DMS79 treated with DMSO at 0.1 percent for 48 hours (cell line): Measurements from ENCODE around the gene LRRC8A.

Experiments used
- DNase-seq: peaks from one replicate; lab custom pipeline; 2025; lab: John Stamatoyannopoulos, UW

The LRRC8A gene

DNA sequence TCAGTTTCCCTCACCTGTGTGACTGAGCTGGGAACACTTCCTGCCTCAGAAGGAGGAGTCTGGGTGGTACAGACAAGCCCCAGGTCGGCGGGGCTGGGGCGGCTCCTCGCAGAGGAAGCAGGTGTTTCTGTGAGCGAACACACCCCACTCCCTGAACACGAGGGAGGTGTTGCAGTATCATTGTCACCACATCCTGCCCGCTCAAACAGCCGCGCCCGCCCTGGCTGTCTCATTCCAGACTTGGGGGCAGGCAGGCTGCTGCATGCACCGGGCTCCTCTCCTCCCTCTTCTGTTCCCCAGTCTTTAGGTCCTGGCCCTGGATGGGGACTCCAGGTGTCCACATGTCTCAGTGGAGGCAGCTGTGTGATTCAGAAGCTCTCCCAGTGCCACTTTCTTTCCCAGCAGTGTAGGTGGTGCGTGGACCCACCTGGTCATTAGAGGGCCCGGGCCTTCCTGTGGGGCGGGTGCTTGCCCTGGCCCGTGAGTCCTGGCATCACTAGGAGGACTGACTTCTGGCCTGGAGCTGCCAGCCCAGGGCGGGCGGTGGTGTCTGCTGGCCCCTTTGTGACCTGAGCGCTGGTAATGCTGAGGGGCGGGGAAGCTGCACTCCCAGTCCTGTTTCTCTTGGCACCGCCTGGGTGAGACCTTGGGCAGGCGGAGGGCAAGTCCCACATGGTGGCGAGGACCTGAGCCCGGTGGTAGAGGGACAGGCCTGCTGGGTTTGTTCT, 20.6 kb downstream of the LRRC8A start:
- no peak for DNase-seq

GRCh38 chr9:128903079-128903461, 21.1 kb downstream of the LRRC8A start:
- DNase-seq = no peak

- DNase-seq = no peak
Observed at GRCh38 chr9:128903871-128904620, 22.1 kb downstream of the LRRC8A start.

DNA sequence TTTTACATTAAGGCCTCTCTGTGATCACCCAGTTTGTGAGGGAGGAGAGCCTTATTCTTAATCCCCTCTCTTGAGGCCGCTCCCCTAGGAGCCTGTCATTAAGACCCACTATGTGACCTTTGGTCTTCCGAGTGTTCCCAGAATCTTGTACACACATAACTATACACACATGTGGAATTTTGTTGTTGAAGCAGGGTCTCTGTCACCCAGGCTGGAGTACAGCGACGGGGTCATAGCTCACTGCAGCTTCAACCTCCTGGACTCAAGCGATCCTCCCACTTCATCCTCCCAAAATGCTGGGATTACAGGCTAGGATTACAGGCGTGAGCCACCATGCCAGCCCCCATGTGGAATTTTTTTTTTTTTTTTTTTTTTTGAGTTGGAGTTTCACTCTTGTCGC, 24.0 kb downstream of the LRRC8A start:
- DNase-seq = no peak

GRCh38 chr9:128906741-128907140, 24.8 kb downstream of the LRRC8A start:
- no peak for DNase-seq

DNA sequence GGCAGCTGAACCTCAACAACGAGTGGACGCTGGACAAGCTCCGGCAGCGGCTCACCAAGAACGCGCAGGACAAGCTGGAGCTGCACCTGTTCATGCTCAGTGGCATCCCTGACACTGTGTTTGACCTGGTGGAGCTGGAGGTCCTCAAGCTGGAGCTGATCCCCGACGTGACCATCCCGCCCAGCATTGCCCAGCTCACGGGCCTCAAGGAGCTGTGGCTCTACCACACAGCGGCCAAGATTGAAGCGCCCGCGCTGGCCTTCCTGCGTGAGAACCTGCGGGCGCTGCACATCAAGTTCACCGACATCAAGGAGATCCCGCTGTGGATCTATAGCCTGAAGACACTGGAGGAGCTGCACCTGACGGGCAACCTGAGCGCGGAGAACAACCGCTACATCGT, 26.4 kb downstream of the LRRC8A start:
- no peak for DNase-seq

DNA sequence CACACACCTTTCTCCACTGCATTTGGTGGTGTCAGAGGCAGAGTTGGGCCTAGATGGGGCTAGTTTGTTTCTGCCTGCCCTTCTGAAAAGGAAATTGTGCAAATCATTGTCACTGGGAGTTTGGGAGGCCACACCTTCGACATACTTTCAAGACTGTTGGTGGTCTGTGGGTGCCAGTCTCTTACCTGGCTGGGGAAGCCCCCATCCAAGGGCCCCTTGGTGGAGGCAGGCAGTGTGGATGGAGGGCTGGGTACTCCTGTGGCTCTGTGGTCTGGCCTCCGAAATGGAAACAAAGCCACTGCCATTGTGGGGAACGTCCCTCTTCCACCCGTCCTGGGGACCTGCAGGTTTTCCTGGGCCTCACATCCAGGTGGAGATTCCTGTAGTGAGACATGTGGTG, 27.9 kb downstream of the LRRC8A start:
- no peak for DNase-seq

GRCh38 chr9:128910906-128911305, 29.0 kb downstream of the LRRC8A start:
- DNase-seq = no peak

- no peak for DNase-seq
Observed at GRCh38 chr9:128911529-128912035, 29.6 kb downstream of the LRRC8A start.

- DNase-seq = no peak
Observed at GRCh38 chr9:128912270-128912853, 30.4 kb downstream of the LRRC8A start.

DNA sequence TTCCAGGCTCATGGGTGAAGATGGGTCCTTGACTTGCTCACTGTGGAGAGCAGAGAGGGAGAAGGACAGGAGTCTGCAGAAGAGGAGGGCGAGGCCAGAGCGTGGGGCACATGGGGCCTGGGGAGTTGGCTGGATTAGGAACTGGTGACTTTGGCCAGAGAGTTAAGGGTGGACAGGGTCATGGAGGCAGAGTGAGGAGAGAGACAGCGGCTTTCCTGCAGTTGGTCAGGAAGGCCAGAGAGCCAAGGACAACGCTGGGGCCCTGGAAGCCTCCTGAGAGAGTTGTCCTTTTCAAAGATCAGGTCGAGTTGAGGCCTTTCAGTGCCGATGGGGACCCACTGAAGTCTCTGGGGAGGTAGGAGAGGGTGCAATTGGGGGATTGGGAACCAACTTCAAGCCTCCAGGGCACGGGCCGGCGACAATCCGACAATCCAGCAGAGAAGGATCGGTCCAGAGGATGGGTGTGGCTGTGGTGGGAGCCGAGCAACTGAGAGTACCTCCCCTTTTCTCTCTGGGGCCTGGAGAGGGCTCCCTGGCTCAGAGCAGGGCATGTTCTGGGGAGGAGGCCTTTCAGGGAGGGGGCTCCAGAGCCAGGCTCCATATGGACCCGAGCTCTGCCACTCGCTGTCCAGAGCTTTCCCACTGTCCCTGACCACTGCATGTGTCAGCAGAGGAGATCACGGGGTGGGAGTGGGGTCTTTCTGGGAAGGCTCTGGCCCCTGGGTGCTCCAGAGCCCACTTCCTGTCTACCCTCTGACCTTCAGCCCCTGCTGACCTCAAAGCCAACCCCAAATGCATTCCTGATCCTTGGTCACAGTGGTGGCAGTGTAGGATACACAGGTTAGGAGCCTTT, 31.3 kb downstream of the LRRC8A start:
- DNase-seq = no peak

GRCh38 chr9:128913995-128914772, 32.3 kb downstream of the LRRC8A start:
- DNase-seq = no peak

GRCh38 chr9:128916204-128916603, 34.3 kb downstream of the LRRC8A start:
- no peak for DNase-seq

- no peak for DNase-seq
Observed at GRCh38 chr9:128916745-128917144, 34.8 kb downstream of the LRRC8A start.

- no peak for DNase-seq
Observed at GRCh38 chr9:128917151-128917849, 35.4 kb downstream of the LRRC8A start.

DNA sequence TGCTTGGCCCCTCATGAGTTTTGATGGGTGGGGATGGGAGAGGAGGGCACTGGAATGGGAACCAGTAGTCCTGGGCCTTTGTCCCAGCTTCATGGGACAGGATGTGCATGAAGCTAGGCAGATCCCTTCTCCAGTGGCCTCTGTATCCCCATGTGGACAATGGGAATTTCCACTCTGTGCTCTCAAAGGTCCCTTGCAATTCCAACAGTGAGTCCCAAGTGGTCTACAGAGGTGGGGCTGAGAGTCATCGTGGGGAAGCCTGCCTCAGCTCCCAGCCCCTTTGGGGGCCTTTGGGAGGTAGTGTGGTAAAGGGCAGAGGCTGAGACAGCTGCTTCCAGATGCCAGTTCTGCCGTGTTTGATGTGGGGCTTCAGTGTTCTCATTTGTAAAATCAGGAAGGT, 37.0 kb downstream of the LRRC8A start:
- no peak for DNase-seq

DNA sequence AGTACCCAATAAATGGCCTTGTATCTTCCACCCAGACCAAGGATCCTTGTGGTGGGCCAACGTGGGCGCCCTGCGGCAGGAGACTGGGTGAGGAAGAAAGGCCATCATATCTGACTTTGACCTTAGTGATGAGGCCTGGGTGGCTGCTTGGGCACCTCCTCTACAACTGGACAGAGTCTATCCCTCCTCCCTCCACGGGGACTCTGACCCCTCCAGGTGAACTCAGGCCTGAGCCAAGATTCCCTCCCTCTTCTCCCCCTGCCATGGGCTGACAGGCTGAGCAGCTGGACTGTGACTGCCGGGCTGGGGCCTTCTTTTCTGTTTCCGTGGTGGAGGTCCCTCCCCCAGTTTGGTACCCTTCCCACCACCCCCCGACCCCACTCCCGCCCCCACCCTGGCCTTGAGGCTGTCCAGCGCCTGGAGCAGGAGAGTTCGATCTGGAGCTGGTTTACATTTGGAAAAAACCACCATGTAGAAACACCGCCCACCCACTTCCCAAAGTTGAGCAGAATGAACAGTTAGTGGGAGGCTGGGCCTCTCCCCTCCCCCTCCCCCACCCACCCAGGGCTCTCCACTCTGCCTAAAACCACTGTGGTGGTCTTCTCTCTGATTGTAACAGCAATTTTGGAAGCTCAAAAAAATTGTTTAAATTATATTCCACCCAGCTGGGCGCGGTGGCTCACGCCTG, 37.6 kb downstream of the LRRC8A start:
- no peak for DNase-seq

- DNase-seq = no peak
Observed at GRCh38 chr9:128920381-128921058, 38.6 kb downstream of the LRRC8A start, which contains the start of gene PHYHD1. TSS of gene PHYHD1 (plus strand) at chr9:128920982. CDS start at chr9:128922324, 1,342 bp downstream.
